HS-27A (cell line): Measurements from ENCODE around the gene PPHLN1.
"Not testable (repeated sequence)": the region's sequence is repeated elsewhere in the genome, so short reads cannot be mapped to it uniquely, and the experiment has no call there.

Experiments used
- DNase-seq: peaks from one replicate; pipeline ENCODE4 v3.0.0-alpha.2; 2012; ENCODE audit warnings: low read depth, missing footprints

The PPHLN1 gene

DNA sequence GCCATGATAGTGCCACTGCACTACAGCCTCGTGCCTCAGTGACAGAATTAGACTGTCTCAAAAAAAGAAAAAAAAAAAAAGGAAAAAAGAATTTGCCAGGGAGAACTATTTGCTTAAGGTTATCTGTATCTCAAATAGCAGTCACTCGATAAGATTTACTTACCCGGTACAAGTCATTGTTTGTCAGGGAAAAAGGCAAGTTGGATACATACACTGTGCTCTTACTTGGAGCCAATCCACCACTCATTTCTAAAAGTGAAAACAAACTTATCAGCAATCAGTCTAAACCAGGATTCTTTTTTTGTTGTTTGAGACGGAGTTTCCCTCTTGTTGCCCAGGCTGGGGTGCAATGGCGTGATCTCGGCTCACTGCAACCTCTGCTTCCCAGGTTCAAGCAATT, 2.1 kb upstream of the PPHLN1 start:
- DNase-seq: no peak

DNA sequence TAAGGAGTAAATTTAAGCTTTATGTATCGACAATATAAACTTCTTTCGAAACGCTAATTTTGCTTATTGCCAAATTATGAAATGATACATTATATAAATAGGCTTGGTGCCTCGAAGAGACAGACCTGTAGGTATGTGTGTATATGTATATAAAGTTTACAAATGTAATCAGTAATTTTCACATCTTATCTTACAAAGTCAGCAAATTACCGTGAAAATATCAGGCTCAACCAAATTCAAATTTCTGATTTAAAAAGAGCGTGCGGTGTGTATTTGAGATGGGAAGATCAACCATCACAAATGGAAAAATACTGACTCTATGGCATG, 678 bp upstream of the PPHLN1 start:
- no peak for DNase-seq

DNA sequence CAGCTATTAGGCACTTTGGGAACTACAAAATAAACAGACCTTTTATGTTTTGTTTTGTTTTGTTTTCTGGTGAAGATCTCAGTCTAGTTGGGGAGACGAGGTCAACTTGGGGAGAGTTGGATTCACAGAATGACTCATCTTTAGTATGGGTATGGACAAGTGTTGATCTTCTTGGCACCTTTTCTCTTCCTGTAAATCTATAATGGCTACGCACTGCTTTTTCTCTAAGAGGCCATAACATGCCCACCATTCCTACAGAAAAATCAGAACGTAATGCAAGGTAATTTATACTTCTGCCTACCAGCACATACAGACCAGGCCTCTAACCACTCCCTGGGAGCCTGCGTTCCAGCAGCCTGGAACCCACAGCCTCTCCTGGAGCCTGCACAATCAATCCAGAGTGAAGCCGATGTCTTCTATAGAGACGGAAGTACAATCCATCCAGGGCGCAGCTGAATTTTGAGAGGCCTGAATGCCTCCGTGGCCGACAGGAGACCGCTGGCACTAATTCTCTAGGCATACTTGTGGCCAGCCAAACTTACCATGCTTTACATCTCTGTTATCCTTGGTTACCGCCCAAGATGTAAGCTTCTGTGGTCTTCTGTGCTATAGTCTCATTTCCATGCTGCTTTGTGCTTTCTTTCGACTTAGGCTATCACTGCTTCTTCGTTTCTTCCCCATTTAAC, 717 bp downstream of the PPHLN1 start:
- DNase-seq: no peak

DNA sequence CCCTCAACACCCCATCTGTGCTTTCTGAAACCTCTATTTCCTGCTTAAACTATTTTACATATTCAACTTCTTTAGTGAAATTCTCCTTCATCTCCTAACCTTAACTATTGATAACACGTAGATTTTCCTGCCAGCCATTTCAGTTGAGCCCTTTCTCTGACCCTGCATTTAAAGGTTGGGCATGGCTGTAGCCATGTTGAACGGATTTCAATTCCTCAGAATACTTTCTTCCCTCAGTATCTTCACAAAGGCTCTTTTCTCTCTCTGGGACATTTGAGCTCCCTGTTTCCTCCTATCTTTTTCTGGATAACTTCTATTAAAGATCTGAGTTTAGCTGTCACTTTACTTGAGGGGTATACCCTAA, 1.2 kb downstream of the PPHLN1 start:
- no peak for DNase-seq

DNA sequence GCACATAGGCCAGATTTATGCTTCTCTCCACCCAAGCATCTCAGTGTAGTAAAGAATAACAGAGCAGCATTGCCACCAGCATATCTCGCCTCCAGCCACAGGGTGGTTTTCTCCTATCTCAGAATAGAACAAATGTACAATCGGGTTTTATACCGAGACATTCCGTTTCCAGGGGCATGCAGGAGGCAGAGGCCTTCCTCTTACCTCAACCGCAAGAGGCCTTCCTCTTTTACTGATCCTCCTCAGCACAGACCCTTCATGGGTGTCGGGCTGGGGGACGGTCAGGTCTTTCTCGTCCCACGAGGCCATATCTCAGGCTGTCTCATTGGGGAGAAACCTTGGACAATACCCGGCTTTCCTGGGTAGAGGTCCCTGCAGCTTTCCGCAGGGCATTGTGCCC, 4.1 kb downstream of the PPHLN1 start:
- DNase-seq: not testable (repeated sequence)

DNA sequence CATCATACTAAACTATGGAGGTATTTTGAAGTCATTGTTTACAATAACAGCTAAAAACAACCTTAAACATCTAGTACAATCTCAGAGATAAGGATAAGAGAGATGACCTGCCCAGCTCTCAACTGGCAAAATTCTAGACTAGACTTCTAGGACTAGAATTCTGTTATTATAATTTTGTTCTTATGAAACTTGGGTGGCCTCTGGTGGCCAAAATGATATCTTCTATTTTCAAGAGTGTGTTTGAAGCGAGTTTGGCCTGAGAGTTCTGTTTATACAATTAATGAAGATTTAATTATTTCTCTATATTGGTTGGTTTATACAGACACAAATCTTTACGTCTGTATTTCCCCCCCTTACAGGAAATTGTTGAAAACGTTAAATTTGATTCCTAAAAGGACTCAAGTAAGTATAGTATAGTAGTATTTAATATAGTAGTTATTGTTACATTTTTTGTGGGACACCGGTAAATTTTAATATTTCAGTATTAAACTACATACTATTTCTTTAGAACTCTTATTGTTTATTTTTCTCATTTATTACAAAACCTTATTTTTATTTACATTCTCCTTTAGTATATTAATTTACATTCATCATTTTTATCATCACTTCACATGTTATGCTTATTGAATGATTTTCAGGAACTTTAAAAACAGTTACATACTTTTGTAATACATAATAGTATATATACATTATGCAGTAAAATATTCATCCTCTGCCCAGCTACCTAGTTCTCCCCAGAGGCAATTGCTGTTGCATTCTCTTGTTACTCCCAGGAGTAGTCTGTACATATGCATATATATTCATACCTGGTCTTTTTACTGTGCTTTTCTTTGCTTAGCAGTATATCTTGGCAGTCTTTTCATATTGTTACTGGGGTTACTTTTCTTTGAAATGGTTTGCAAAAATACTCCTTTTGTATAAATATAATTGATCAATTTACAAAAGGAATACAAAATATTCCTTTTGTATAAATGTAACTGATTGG, 6.6 kb downstream of the PPHLN1 start:
- DNase-seq: no peak

DNA sequence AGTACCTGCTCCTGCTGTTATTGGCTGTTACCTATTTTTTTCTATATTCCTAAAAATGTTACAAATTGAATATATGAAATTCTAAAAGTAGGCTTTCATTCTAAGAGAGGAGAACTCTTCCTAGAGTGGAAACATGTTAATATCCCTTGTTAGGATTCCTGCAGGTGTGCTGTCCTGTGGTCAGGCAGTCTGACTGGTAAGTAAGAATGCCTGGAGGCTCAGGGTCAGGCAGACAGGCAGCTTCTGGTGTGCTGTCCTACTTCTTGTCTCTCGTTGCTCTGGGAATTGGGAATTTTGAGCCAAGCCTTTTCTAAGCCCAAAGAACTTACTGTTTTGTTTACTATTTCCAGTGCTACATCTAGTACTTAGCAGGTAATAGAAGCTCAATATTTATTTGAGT, 10.3 kb downstream of the PPHLN1 start:
- DNase-seq: no peak

DNA sequence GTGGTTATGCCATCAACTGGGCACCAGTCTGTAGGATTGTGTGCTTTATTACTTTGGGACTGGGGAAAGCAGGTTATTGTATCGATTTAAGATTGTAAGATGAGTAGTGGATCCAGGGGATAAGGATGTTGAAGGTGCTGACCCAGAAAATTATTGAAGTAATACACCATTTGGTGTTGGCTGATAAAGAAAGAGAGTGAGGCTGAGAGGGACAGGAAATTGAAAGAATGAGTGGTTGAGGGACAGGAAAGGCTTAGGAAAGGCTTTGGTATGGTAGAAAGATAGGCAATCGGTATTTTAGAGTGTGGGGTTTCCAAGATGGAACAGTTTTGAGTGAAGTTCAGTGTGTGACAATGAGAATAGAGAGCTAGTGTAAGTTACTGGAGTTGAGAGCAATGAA, 12.3 kb downstream of the PPHLN1 start:
- no peak for DNase-seq

DNA sequence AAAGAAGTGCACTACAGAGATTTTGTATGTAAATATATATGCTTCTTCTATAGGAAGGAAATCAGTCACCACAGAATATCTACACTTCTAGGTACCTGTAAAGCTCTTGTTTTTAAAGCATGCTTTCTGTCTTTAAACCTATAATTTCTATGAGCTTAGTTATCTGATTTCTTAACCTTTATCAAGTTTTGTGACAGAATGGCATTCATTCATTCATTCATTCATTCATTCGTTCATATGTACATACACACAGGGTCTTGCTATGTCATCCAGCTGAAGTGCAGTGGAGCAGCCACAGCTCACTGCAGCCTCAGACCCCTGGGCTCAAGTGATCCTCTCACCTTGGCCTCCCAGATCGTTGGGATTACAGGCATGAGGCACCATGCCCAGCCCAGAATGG, 16.1 kb downstream of the PPHLN1 start:
- no peak for DNase-seq

DNA sequence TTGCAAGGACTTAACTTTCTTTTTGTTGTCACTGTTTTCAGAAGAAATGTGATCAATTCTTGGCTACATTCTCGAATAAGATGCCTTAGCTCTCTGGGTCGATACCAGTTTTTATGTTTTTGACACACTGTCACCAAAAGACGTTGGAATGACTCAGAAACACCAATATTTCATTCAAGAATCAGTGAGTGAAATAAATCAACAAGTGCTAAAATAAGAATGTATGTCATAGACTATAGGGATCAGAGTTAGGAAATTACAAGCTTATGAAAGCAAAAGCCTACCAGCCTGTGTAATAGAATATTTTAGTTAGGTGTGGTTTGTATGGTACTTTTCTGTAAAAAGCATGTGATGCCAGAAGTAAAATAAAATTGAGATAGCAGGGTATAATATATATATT, 17.8 kb downstream of the PPHLN1 start:
- DNase-seq: no peak

DNA sequence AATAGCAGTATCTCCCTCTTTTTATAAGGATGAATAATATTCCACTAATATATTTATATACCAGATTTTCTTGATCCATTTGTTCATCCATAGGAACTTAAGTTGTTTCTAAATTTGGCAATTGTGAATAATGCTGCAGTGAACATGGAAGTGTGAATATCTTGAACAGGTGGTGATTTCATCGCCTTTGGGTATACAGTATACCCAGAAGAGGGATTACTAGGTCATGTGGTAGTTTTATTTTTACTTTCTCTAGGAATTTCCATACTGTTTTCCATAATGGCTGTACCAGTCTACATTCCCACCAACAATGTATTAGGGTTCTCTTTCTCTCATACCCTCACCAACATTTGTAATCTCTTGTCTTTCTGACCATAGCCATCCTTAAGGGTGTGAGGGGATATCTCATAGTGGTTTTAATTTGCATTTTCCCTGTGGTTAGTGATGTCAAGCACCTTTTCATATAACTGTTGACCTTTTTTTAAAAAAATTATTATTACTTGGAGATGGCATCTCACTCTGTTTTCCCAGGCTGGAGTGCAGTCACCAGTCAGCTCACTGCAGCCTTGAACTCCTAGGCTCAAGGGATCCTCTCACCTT, 20.5 kb downstream of the PPHLN1 start:
- DNase-seq: no peak

DNA sequence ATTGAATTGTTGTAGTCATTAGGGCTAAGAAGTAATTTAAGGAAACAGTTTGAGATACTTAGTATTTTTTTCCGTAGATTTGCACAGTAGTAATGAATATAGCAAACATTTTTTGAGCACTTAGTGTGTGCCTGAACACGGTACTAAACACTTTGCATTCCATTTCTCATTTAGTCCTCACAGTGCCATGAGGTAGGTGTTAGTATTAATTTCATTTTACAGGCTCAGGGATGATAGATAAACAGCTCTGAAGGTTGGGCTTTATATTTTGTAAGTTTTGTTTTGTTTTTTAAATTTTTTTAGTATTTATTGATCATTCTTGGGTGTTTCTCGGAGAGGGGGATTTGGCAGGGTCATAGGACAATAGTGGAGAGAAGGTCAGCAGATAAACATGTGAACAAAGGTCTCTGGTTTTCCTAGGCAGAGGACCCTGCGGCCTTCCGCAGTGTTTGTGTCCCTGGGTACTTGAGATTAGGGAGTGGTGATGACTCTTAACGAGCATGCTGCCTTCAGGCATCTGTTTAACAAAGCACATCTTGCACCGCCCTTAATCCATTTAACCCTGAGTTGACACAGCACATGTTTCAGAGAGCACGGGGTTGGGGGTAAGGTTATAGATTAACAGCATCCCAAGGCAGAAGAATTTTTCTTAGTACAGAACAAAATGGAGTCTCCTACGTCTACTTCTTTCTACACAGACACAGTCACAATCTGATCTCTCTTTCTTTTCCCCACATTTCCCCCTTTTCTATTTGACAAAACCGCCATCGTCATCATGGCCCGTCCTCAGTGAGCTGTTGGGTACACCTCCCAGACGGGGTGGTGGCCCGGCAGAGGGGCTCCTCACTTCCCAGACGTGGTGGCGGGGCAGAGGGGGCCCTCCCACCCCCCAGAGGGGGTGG, 23.4 kb downstream of the PPHLN1 start:
- not testable (repeated sequence) for DNase-seq

DNA sequence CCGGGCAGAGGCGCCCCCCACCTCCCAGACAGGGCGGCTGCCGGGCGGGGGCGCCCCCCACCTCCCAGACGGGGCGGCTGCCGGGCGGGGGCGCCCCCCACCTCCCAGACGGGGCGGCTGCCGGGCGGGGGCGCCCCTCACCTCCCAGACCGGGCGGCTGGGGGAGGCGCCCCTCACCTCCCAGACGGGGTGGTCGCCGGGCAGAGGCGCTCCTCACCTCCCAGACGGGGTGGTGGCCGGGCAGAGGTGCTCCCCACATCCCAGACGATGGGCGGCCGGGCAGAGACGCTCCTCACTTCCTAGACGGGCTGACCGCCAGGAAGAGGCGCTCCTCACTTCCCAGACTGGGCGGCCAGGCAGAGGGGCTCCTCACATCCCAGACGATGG, 24.0 kb downstream of the PPHLN1 start:
- not testable (repeated sequence) for DNase-seq

DNA sequence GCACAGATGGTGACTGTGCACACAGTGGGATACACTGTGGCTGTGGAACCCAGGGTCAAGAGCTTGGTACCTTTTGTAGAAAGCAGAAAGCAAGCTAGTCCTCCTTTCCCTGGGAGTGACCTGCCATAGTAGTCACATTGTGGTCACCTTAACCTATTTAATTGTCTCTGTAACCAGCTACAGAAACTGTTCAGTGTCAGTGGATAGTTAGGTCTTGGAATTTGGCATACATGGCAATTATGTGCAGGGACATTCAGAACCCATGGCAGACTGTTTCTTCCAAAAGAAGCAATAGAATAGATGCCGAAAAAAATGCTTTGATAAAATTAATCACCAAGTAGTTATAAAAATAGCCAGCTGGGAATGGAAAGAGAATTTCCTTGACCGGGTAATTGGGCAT, 30.4 kb downstream of the PPHLN1 start:
- no peak for DNase-seq

DNA sequence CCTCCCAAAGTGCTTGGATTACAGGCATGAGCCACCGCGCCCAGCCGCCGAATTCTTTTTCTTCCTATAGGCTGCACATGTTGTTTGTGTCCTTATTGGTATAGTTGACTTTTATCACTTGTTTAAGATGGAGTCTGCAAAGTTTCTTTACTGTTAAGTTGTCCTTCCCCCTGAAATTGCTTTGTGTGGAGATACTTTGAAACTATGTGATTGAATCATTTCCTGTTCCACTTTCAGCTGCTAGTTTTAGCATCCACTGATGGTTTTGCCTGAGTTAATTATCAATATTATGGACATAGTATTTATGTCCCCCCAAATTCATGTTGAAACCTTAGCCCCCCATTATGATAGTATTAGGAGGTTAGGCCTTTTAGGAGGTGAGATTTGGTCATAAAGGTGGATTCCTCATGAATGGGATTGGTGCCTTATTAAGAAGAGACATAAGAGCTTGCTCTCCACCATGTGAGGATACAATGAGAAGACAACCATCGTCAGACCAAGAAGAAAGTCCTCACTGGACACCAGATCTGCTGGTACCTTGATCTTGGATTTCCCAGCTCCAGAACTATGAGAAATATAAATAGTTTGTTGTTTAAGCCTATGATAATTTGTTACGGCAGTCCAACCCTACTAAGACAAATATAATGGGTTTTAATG, 34.9 kb downstream of the PPHLN1 start:
- no peak for DNase-seq

DNA sequence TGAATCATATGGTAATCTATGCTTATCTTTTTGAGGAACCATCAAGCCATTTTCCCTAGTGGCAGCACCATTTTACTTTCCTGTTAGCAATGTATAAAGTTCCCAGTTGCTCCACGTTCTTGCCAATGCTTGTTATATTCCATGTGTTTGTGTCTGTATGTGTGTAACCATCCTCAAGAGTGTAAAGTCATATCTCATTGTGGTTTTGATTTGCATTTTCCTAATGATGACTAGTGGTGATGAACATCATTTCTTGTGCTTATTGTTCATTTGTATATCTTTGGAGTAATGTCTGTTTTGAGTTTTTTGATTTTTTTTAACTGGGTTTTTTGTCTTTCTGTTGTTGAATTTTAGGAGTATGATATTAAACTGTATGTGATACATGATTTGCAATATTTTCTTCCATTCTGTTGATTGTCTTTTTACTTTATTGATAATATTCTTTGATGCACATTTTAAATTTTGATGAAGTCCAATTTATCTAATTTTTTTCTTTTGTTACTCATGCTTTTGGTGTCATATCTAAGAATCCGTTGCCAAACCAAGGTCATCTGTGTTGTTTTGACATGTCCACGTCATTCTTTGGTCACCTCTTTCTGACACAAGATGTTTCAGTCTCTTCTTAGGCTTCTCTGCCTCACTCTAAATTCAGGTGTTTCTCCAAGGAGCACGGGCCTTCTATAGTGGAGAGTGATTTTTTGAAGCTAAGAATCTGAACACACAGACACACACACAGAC, 36.1 kb downstream of the PPHLN1 start:
- DNase-seq: no peak

DNA sequence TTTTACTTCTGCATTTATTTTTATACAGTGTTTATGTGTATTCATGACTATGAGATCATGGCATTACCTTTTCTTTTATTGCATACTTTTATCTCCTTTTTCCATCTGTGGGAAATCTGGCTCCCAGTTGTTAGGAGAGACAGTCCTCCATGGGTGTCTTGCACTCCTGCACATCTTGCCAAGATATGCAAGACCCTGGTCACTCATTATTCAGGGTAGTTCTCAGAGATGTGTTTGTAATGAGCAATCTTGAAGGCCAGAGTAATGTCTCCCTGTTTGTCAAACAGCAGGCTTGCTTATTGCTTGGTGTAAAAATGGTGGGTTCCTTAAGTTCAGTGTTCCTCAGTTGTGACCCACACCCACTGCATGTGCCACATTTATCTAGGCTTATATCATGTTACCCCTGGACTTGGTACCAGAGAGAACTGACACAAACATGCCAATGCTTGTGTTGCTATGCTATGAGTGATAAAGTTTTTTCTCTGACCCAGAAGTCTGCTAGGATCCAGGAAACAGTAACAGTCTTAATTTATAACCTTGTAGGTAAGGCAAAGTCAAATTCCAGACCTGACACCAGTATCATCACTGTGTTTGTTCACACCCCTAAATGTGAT, 36.8 kb downstream of the PPHLN1 start:
- DNase-seq: no peak

DNA sequence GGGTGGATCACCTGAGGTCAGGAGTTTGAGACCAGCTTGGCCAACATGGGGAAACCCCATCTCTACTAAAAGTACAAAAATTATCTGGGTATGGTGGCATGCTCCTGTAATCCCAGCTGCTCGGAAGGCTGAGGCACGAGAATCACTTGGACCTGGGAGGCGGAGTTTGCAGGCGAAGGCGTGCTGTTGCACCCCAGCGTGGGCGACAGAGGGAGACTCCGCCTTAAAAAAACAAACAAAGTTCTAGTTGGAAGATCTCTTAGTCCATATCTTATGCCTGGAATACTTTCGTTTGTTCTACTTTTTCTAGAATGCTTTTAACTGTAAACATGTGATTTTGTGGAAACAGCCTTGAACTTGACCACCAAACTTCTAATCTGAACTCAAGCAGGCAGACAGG, 38.7 kb downstream of the PPHLN1 start:
- no peak for DNase-seq

DNA sequence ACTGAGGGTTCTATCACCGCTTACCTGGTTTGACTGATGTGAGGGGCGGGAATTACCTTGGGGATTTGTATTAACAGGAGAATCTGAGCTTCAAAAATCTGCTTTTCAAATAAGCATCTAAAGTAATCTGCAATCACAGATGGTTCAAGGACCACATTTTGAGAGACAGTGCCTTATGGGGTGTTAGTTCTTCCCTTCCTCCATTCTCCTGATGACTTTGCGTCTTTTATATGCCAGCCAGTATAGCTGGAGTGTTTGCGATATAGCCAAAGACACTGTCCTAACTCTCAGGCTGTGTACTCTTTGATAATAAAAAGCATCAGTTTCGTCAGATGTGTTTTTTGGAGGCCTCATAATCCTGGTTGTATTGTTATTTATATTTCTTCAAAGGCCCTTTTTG, 39.5 kb downstream of the PPHLN1 start:
- DNase-seq: no peak

DNA sequence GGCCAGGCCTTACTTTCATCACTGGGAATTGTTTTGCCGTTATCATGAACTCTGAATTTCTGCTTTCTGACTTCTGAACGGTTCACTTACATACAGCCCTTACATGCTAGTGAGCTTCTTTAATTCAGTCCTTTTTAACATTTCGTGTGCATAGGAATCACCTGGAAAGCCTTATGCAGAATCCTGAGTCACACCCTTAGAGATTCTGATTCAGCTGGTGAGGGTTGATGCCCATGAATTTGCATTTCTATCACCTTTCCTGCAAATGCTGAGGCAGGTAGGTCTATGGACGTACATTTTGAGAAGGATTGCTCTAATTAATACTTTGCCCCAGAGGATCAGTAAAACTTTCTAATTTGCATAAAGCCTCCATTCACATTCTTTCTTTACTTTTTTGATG, 44.0 kb downstream of the PPHLN1 start:
- DNase-seq: no peak
